OCI-LY7 (cell line): ENCODE results near the gene ATP1B3. TPM values are rescaled to one million over a fixed set of nuclear protein-coding genes. Genes with fewer than 3 reads are reported as not detected.
"Not testable (repeated sequence)": the region's sequence is repeated elsewhere in the genome, so short reads cannot be mapped to it uniquely, and the experiment has no call there.

ENCODE experiments used
- BruUV-seq: library from RNA; stranded (reverse); fragments of 400-500 nt; replicated peaks from 2 replicates; lab custom pipeline; 2021; lab: Mats Ljungman, UMichigan
- CTCF ChIA-PET: fragments of 300-600 bp; sonication (Branson Sonifier 250); formaldehyde crosslinking; loops from one replicate; lab custom pipeline; 2022; ENCODE audit warnings: antibody characterized with exemption; ENCODE audit not compliant: unreplicated experiment; lab: Charles Lee
- POLR2A ChIA-PET: fragments of 300-600 bp; sonication (Branson Sonifier 250); formaldehyde crosslinking; loops from one replicate; lab custom pipeline; 2022; ENCODE audit warnings: antibody characterized with exemption; lab: Charles Lee
- DNase-seq: peaks from one replicate; pipeline ENCODE4 v3.0.0-alpha.2; 2015; ENCODE audit warnings: low spot score
- H2AFZ ChIP-seq: fragments of 200-600 bp; sonication (generic), shearing (Covaris generic); 2 replicates; pipeline ENCODE4 v1.6.1; 2014; ENCODE audit warnings: mild to moderate bottlenecking, antibody characterized with exemption, low read length, moderate library complexity
- H3K27ac ChIP-seq: fragments of 200-600 bp; sonication (generic); 2 replicates; pipeline ENCODE4 v1.5.1; 2014; ENCODE audit warnings: mixed run types, low read depth, mild to moderate bottlenecking, moderate library complexity, low read length, inconsistent platforms; ENCODE audit not compliant: poor library complexity, severe bottlenecking
- H3K36me3 ChIP-seq: fragments of 200-600 bp; sonication (generic); 2 replicates; pipeline ENCODE4 v1.6.1; 2014; ENCODE audit warnings: mild to moderate bottlenecking, antibody characterized with exemption, low read length, moderate library complexity, mixed read lengths; ENCODE audit not compliant: insufficient read depth
- H3K4me1 ChIP-seq: fragments of 200-600 bp; sonication (generic); 2 replicates; pipeline ENCODE4 v1.5.1; 2014; ENCODE audit warnings: mild to moderate bottlenecking, low read length; ENCODE audit not compliant: insufficient read depth, poor library complexity, severe bottlenecking
- H3K4me2 ChIP-seq: fragments of 200-600 bp; sonication (generic); 2 replicates; pipeline ENCODE4 v1.6.1; 2014; ENCODE audit warnings: mild to moderate bottlenecking, low read length
- H3K4me3 ChIP-seq: fragments of 200-600 bp; sonication (generic); 2 replicates; pipeline ENCODE4 v1.5.1; 2014; ENCODE audit warnings: mild to moderate bottlenecking, low read depth, low read length; ENCODE audit not compliant: poor library complexity, severe bottlenecking
- H3K79me2 ChIP-seq: fragments of 200-600 bp; sonication (generic); 2 replicates; pipeline ENCODE4 v1.6.1; 2016; ENCODE audit warnings: low read depth, mild to moderate bottlenecking, low read length, moderate library complexity, mixed read lengths; ENCODE audit not compliant: insufficient read depth
- H3K9me2 ChIP-seq: fragments of 200-600 bp; sonication (generic); 2 replicates; pipeline ENCODE4 v1.6.1; 2016; ENCODE audit warnings: mild to moderate bottlenecking, low read length, mixed read lengths; ENCODE audit not compliant: insufficient read depth
- H3K9me3 ChIP-seq: fragments of 200-600 bp; sonication (generic); 2 replicates; pipeline ENCODE4 v1.6.1; 2014; ENCODE audit warnings: mild to moderate bottlenecking, mixed run types, low read length, mixed read lengths
- H4K20me1 ChIP-seq: fragments of 200-600 bp; sonication (generic); 2 replicates; pipeline ENCODE4 v1.6.1; 2014; ENCODE audit warnings: mild to moderate bottlenecking, antibody characterized with exemption, low read length, moderate library complexity, mixed read lengths; ENCODE audit not compliant: insufficient read depth
- EZH2phosphoT487 ChIP-seq: fragments of 200-600 bp; sonication (generic); IDR thresholded peaks from 2 replicates; pipeline ENCODE4 v1.6.1; 2018; ENCODE audit warnings: low read depth, borderline replicate concordance, mild to moderate bottlenecking, mixed run types, antibody characterized with exemption, low read length, moderate library complexity, mixed read lengths
- intact Hi-C: fragments of 100-400 bp; cut with micrococcal nuclease; formaldehyde crosslinking; loops from one replicate; pipeline ENCODE4 v1.10.0; 2022; ENCODE audit not compliant: unreplicated experiment
- total RNA-seq, 2 experiments: library from RNA; depleted of rRNA in 1 of 2; stranded (reverse); fragments of >200 nt in 1 of 2; shearing (Covaris generic) in 1 of 2; gene quantifications; 2 replicates each; pipeline ENCODE4 v1.2.3, GENCODE V29; 2014 to 2022
- TF ChIP-seq, protein P1 (sequence below): fragments of 200-600 bp; sonication (generic); conservative IDR thresholded peaks from 2 replicates; pipeline ENCODE4 v1.5.1; 2014; ENCODE audit warnings: mild to moderate bottlenecking, antibody characterized with exemption, low read length, moderate library complexity, mixed read lengths

Gene ATP1B3
- total RNA-seq, 2 experiments from 2014 or later: 53.8 to 133 TPM

DNA sequence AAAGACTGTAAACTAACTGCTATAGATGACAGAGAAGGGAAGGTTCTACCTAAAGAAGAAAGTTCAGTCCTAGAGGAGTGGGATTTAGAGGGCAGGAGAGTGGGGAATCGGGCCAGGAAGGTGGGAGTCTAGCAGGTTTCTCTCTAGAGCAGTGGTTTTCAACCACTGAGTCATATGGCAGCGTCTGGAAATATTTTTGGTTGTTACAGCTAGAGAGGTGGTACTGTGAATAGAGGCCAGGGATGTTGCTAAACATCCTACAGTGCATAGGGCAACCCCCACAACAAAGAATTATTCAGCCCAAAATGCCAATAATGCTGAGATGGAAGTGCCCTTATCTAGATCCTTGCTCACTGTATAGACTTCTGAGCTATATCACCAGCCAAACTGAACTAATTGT is 28.7 kb downstream of the ATP1B3 start:
- peaks cover 47% of the 10 kb centered on the region for H3K79me2 ChIP-seq
- H3K27ac ChIP-seq: no peak overlapping the region
- peaks cover 21% of the 10 kb centered on the region for H3K4me1 ChIP-seq
- TF ChIP-seq, protein P1, sequence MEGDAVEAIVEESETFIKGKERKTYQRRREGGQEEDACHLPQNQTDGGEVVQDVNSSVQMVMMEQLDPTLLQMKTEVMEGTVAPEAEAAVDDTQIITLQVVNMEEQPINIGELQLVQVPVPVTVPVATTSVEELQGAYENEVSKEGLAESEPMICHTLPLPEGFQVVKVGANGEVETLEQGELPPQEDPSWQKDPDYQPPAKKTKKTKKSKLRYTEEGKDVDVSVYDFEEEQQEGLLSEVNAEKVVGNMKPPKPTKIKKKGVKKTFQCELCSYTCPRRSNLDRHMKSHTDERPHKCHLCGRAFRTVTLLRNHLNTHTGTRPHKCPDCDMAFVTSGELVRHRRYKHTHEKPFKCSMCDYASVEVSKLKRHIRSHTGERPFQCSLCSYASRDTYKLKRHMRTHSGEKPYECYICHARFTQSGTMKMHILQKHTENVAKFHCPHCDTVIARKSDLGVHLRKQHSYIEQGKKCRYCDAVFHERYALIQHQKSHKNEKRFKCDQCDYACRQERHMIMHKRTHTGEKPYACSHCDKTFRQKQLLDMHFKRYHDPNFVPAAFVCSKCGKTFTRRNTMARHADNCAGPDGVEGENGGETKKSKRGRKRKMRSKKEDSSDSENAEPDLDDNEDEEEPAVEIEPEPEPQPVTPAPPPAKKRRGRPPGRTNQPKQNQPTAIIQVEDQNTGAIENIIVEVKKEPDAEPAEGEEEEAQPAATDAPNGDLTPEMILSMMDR: no peak
- no peak for TF ChIP-seq EZH2phosphoT487
- CTCF ChIA-PET: no interaction called here
- H3K36me3 ChIP-seq: peaks cover 83% of the 10 kb centered on the region
- H2AFZ ChIP-seq: no peak overlapping the region
- BruUV-seq: no TSS peak
- intact Hi-C loops: no loop called here
- H4K20me1 ChIP-seq: no peaks in the 10 kb centered on the region; the same call in 1 of the 2 replicates
- DNase-seq: no peak
- peaks cover 6% of the 10 kb centered on the region for H3K9me3 ChIP-seq
- POLR2A ChIA-PET: interaction anchor here (1.1 kb wide), 1 partner anchor 9 kb away, joined by 3 read pairs; no protein-coding TSS in a partner anchor
- H3K4me2 ChIP-seq: no peak overlapping the region
- no peak overlapping the region for H3K4me3 ChIP-seq
- no peaks in the 10 kb centered on the region for H3K9me2 ChIP-seq

- DNase-seq: no peak
- ChIA-PET CTCF (no interaction called here), POLR2A (interaction anchor here (0.6 to 2.6 kb wide), 5 partner anchors 8 to 473 kb away, joined by 3 to 11 read pairs (median 4); no protein-coding TSS in a partner anchor)
- no peak overlapping the region for H3K27ac ChIP-seq
- H3K4me2 ChIP-seq: no peak overlapping the region
- no peak for TF ChIP-seq EZH2phosphoT487
- TF ChIP-seq, protein P1: no peak
- H3K9me3 ChIP-seq: peaks cover 6% of the 10 kb centered on the region; the same call in 1 of the 2 replicates
- intact Hi-C loops: no loop called here
- no TSS peak for BruUV-seq
- H3K4me1 ChIP-seq: no peaks in the 10 kb centered on the region
- H2AFZ ChIP-seq: no peak overlapping the region
- no peak overlapping the region for H3K4me3 ChIP-seq
- peaks cover 96% of the 10 kb centered on the region for H3K36me3 ChIP-seq
- H3K79me2 ChIP-seq: peaks cover 14% of the 10 kb centered on the region
- 0 out of 2 replicates have a peak, but pooled peaks cover 4% of the 10 kb centered on the region for H4K20me1 ChIP-seq
- no peaks in the 10 kb centered on the region for H3K9me2 ChIP-seq
These were observed 33.0 kb downstream of the ATP1B3 start for GRCh38 chr3:141909408-141909807.

DNA sequence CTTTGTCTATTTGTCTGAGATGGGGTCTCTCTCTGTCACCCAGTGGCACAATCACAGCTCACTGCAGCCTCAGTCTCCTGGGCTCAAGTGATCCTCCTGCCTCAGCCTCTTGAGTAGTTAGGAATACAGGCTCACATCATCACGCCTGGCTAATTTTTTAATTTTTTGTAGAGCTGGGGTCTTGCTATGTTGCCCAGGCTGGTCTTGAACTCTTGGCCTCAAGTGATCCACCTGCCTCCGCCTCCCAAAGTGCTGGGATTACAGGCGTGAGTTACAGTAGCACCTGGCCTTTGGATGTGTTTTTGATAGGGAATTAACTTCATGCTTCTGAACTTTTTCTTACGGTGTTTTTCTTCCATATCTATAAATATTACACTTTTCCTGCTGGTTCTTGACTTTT is 33.5 kb downstream of the ATP1B3 start:
- POLR2A ChIA-PET: interaction anchor here (2.6 kb wide), 1 partner anchor 8 kb away, joined by 11 read pairs; no protein-coding TSS in a partner anchor
- H2AFZ ChIP-seq, DNase-seq, H4K20me1 ChIP-seq, H3K4me2 ChIP-seq, CTCF ChIA-PET, H3K27ac ChIP-seq, H3K4me1 ChIP-seq, H3K9me3 ChIP-seq, H3K4me3 ChIP-seq, H3K9me2 ChIP-seq, BruUV-seq: not testable (repeated sequence)
- intact Hi-C loops: loop anchor here (10.0 kb wide), 2 partner anchors 335 to 445 kb away; no protein-coding TSS in a partner anchor
- H3K79me2 ChIP-seq: peaks cover 11% of the 10 kb centered on the region
- H3K36me3 ChIP-seq: peaks cover 96% of the 10 kb centered on the region
